ENCODE measurements around the gene SERPINB6. TPM values are rescaled to one million over a fixed set of nuclear protein-coding genes. Genes with fewer than 3 reads are reported as not detected.

Gene SERPINB6
- total and polyA plus RNA-seq, 9 of the 15 experiments (the other 6 are each of a cell fraction or from before 2014, with no cell fraction given) = 86.6 to 211 (median 143) TPM

- TF ChIP-seq ETV5 (CRISPR knock-in tag; IDR thresholded peaks at IDR 0.05; ENCODE audit: low read depth) = peak; percentile 3
- peak; percentile 7; the same call in 1 of the 2 replicates for TF ChIP-seq MTA2 (IDR thresholded peaks at IDR 0.05; ENCODE audit: low read depth)
- TF ChIP-seq E2F4 (CRISPR knock-in tag; IDR thresholded peaks at IDR 0.05; ENCODE audit: low read depth) = 0 out of 2 replicates have a peak, but pooled peaks have one; percentile 7
- TF ChIP-seq CCAR2 (IDR thresholded peaks at IDR 0.05; ENCODE audit: low read depth, low read length) = no peak
- TF ChIP-seq MBD2 (IDR thresholded peaks at IDR 0.05; ENCODE audit: borderline replicate concordance, low read depth) = peak; percentile 97
- TF ChIP-seq THAP7 (CRISPR knock-in tag; IDR thresholded peaks at IDR 0.05) = no peak
- no peak for TF ChIP-seq ZNF395 (CRISPR knock-in tag; IDR thresholded peaks at IDR 0.05)
- TF ChIP-seq RBM34 (IDR thresholded peaks at IDR 0.05; ENCODE audit: borderline replicate concordance, insufficient read depth, low read length) = 0 out of 2 replicates have a peak, but pooled peaks have one; percentile 14
- TF ChIP-seq USF2 (CRISPR knock-in tag; IDR thresholded peaks at IDR 0.05) = no peak
- TF ChIP-seq PCBP2 (IDR thresholded peaks at IDR 0.05; ENCODE audit: low read depth, low read length, poor library complexity, severe bottlenecking) = no peak
- TF ChIP-seq LEF1 (IDR thresholded peaks at IDR 0.05) = peak; percentile 70; the same call in 1 of the 2 replicates
- TF ChIP-seq MEIS2 (IDR thresholded peaks at IDR 0.05; ENCODE audit: partially characterized antibody) = no peak
- no peak for TF ChIP-seq SMARCC2 (IDR thresholded peaks at IDR 0.05; ENCODE audit: low read depth)
- TF ChIP-seq JUNB (CRISPR knock-in tag; conservative IDR thresholded peaks at IDR 0.05) = no peak
- no peak for TF ChIP-seq ZNF146 (CRISPR knock-in tag; IDR thresholded peaks at IDR 0.05; ENCODE audit: unreplicated experiment)
- TF ChIP-seq GMEB1 (CRISPR knock-in tag; IDR thresholded peaks at IDR 0.05) = peak; percentile 35
- TF ChIP-seq HNRNPLL (IDR thresholded peaks at IDR 0.05; ENCODE audit: low read depth, low read length, poor library complexity, severe bottlenecking) = no peak
- TF ChIP-seq E2F1 (CRISPR knock-in tag; IDR thresholded peaks at IDR 0.05) = no peak
Observed at GRCh38 chr6:2989332-2990247, 18.2 kb upstream of the SERPINB6 start (continued).

Data from K562 (cell line).